ENCODE measurements around the gene GAB2.

GRCh38 chr11:78250099-78250498, 167.5 kb downstream of the GAB2 start:
- TF ChIP-seq PML (IDR thresholded peaks at IDR 0.05; ENCODE audit: low read length) (no peak), FOS (IDR thresholded peaks at IDR 0.05; ENCODE audit: borderline replicate concordance, extremely low read depth, insufficient read length) (no peak), KLF5 (IDR thresholded peaks at IDR 0.05; ENCODE audit: partially characterized antibody) (no peak)
- TF ChIP-seq, protein P1, sequence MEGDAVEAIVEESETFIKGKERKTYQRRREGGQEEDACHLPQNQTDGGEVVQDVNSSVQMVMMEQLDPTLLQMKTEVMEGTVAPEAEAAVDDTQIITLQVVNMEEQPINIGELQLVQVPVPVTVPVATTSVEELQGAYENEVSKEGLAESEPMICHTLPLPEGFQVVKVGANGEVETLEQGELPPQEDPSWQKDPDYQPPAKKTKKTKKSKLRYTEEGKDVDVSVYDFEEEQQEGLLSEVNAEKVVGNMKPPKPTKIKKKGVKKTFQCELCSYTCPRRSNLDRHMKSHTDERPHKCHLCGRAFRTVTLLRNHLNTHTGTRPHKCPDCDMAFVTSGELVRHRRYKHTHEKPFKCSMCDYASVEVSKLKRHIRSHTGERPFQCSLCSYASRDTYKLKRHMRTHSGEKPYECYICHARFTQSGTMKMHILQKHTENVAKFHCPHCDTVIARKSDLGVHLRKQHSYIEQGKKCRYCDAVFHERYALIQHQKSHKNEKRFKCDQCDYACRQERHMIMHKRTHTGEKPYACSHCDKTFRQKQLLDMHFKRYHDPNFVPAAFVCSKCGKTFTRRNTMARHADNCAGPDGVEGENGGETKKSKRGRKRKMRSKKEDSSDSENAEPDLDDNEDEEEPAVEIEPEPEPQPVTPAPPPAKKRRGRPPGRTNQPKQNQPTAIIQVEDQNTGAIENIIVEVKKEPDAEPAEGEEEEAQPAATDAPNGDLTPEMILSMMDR (IDR thresholded peaks at IDR 0.05 in 2 of 3, conservative IDR thresholded peaks at IDR 0.05 in 1 of 3; ENCODE audit: control insufficient read depth in 2 of 3, extremely low read depth in 1 of 3, insufficient read depth in 1 of 3, low read depth in 3 of 3, low read length in 3 of 3) = no peak
